Testis (tissue), 2 donors: ENCODE measurements around the gene HTR3D.

Experiments used
- POLR2A ChIP-seq: fragments of 450-650 bp; IDR thresholded peaks from one replicate; pipeline ENCODE4 v1.6.1; 2017; ENCODE audit warnings: antibody characterized with exemption, mild to moderate bottlenecking, moderate library complexity
- TF ChIP-seq, protein P1 (sequence below), 3 experiments: fragments of 450-650 bp in 2 of 3; fragments of 200-600 bp in 1 of 3; sonication (generic) in 1 of 3; IDR thresholded peaks; one replicate each; pipeline ENCODE4 v1.5.1; 2016 to 2019; ENCODE audit warnings: antibody characterized with exemption in 3 of 3, mild to moderate bottlenecking in 2 of 3, moderate library complexity in 1 of 3

DNA sequence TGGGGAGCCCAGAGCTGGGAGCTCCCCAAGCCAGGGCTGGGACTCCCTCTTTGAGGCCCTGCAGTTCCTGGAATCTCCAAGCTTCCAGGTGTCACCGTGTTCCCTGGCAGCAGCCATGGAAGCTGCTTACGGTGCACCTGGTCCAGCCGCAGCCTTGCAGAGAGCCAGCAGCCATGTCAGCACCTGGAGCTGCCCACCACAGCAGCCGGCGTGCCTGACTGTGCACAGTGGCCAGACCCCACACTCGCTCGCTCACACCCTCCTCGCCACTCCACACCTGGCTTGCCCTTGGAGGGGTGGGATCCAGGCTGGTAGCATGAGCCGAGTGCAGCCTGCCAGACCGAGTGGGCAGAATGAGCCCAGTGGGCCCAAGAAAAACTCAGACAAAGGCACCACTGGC, 50.5 kb downstream of the HTR3D start:
- TF ChIP-seq, protein P1, sequence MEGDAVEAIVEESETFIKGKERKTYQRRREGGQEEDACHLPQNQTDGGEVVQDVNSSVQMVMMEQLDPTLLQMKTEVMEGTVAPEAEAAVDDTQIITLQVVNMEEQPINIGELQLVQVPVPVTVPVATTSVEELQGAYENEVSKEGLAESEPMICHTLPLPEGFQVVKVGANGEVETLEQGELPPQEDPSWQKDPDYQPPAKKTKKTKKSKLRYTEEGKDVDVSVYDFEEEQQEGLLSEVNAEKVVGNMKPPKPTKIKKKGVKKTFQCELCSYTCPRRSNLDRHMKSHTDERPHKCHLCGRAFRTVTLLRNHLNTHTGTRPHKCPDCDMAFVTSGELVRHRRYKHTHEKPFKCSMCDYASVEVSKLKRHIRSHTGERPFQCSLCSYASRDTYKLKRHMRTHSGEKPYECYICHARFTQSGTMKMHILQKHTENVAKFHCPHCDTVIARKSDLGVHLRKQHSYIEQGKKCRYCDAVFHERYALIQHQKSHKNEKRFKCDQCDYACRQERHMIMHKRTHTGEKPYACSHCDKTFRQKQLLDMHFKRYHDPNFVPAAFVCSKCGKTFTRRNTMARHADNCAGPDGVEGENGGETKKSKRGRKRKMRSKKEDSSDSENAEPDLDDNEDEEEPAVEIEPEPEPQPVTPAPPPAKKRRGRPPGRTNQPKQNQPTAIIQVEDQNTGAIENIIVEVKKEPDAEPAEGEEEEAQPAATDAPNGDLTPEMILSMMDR (IDR thresholded peaks at IDR 0.05): no peak
- no peak for TF ChIP-seq POLR2A
